ENCODE measurements around the gene ME1. TPM values are rescaled to one million over a fixed set of nuclear protein-coding genes. Genes with fewer than 3 reads are reported as not detected.

Gene ME1
- total RNA-seq, 4 donors from 2014 or later = 7.8 to 17.6 (median 14.9) TPM

DNA sequence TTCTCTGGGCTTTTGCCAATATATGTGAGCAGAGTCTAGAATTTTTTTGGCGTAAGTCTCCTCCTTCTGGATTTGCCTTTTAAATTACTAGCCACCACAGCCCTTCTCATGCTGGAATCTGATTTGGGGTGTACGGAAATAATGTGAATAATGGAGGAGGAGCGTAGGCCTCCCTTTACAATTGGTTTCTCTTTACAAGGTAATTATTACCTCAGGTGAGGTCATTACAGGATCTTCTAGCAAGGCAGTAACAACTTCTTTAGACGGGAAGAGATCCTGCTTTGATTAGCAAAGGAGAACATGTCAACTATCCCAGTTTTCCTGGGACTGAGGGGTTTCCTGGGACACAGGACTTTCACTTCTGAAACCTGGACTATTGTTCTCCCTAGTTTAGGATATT is 228.8 kb downstream of the ME1 start:
- Histone ChIP-seq H3K36me3 (peaks cover 0 to 12% (median 0%) of the 10 kb centered on the region in 3 donors), H3K4me1 (no peaks in the 10 kb centered on the region), H3K27me3 (no peaks in the 10 kb centered on the region), H3K9me3 (no peaks in the 10 kb centered on the region), H3K4me3 (no peak overlapping the region), H3K27ac (no peak overlapping the region)
- TF ChIP-seq POLR2A (IDR thresholded peaks at IDR 0.05) (no peak), EP300 (IDR thresholded peaks at IDR 0.05) (no peak)
- TF ChIP-seq, protein P1, sequence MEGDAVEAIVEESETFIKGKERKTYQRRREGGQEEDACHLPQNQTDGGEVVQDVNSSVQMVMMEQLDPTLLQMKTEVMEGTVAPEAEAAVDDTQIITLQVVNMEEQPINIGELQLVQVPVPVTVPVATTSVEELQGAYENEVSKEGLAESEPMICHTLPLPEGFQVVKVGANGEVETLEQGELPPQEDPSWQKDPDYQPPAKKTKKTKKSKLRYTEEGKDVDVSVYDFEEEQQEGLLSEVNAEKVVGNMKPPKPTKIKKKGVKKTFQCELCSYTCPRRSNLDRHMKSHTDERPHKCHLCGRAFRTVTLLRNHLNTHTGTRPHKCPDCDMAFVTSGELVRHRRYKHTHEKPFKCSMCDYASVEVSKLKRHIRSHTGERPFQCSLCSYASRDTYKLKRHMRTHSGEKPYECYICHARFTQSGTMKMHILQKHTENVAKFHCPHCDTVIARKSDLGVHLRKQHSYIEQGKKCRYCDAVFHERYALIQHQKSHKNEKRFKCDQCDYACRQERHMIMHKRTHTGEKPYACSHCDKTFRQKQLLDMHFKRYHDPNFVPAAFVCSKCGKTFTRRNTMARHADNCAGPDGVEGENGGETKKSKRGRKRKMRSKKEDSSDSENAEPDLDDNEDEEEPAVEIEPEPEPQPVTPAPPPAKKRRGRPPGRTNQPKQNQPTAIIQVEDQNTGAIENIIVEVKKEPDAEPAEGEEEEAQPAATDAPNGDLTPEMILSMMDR (IDR thresholded peaks at IDR 0.05) = no peak
- no peak for DNase-seq (ENCODE audit: low spot score in 2 of 2)
- WGBS, 2 donors = 79 to 82% methylated on average over 4 of the region's 4 CpGs

DNA sequence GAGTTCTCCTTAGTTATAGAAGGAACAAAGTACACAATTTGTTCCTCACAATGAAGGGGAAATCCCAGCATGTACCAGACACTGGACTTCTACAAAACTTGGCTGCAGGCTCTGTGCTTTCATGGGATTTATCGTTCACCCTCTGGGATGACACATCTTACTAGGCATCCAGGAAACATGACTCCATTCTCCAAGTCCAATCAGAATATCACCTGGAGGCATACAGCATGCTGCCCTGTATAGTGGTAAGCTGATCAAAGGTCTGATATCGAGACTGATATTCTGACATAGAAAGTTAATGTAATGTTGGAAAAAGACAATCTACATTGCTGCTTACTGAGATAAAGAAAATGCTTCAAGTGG is 231.0 kb downstream of the ME1 start:
- no peak for TF ChIP-seq POLR2A (IDR thresholded peaks at IDR 0.05)
- TF ChIP-seq EP300 (IDR thresholded peaks at IDR 0.05) = no peak
- TF ChIP-seq, protein P1 (IDR thresholded peaks at IDR 0.05) = no peak
- Histone ChIP-seq H3K9me3 (no peaks in the 10 kb centered on the region), H3K4me1 (no peaks in the 10 kb centered on the region), H3K36me3 (peaks cover 0 to 29% (median 3%) of the 10 kb centered on the region in 3 donors), H3K27ac (no peak overlapping the region), H3K27me3 (no peaks in the 10 kb centered on the region), H3K4me3 (no peak overlapping the region)
- no peak for DNase-seq (ENCODE audit: low spot score in 2 of 2)
- WGBS, 2 donors = 68 to 71% methylated on average over 2 of the region's 2 CpGs

DNA sequence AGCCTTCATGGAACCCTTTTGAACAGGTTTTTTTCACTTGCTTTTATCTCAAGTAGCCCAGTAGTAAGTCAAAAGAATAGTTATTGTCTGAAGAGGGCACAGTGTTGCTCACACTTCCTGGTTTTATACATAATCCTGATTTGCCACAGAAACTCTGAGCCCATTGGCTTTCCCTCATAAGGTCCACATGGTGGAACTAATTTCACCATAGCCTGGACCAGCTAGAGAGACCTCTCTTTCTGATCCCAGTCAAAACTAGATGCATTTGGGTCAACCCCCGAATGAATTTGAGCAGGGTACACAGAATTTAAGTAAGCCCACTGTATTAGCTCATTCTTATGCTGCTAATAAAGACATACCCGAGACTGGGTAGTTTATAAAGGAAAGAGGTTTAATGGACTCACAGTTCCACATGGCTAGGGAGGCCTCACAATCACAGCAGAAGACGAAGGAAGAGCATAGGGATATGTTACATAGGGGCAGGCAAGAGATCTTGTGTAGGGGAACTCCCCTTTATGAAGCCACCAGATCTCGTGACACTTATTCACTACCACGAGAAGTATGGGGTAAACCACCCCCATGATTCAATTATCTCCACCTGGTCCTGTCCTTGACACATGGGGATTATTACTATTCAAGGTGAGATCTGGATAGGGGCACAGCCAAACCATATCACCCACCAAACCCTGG is 231.5 kb downstream of the ME1 start:
- TF ChIP-seq EP300 (IDR thresholded peaks at IDR 0.05) (no peak), POLR2A (IDR thresholded peaks at IDR 0.05) (no peak)
- TF ChIP-seq, protein P1 (IDR thresholded peaks at IDR 0.05) = no peak
- DNase-seq (ENCODE audit: low spot score in 2 of 2) = no peak
- H3K4me1 ChIP-seq = peaks cover 0 to 4% (median under 1%) of the 10 kb centered on the region in 4 donors
- peaks cover 0 to 29% (median 3%) of the 10 kb centered on the region in 3 donors for H3K36me3 ChIP-seq
- no peaks in the 10 kb centered on the region for H3K9me3 ChIP-seq
- no peak overlapping the region for H3K4me3 ChIP-seq
- WGBS, 2 donors = 93% methylated on average over 5 of the region's 5 CpGs
- H3K27ac ChIP-seq = no peak overlapping the region
- no peaks in the 10 kb centered on the region for H3K27me3 ChIP-seq

- Histone ChIP-seq H3K27ac (no peak overlapping the region), H3K4me3 (no peak overlapping the region), H3K4me1 (peaks cover 0 to 9% (median 2%) of the 10 kb centered on the region in 4 donors), H3K27me3 (no peaks in the 10 kb centered on the region), H3K9me3 (no peaks in the 10 kb centered on the region), H3K36me3 (peaks cover 0 to 29% (median 3%) of the 10 kb centered on the region in 3 donors)
- WGBS, 2 donors = 88 to 91% methylated on average over 4 of the region's 4 CpGs
- TF ChIP-seq POLR2A (IDR thresholded peaks at IDR 0.05) (no peak), EP300 (IDR thresholded peaks at IDR 0.05) (no peak)
- TF ChIP-seq, protein P1 (IDR thresholded peaks at IDR 0.05) = no peak
- no peak for DNase-seq (ENCODE audit: low spot score in 2 of 2)
These were observed 232.2 kb downstream of the ME1 start for GRCh38 chr6:83198486-83199172.
